GM23248 (cell line): ENCODE results near the gene KRT12.
"Not testable (repeated sequence)": the region's sequence is repeated elsewhere in the genome, so short reads cannot be mapped to it uniquely, and the experiment has no call there.

Experiments
- EZH2 ChIP-seq: fragments of 200-600 bp; sonication (generic); IDR thresholded peaks from 2 replicates; pipeline ENCODE4 v1.6.1; 2018; ENCODE audit warnings: antibody characterized with exemption, mild to moderate bottlenecking; ENCODE audit not compliant: insufficient read depth, poor library complexity, severe bottlenecking
- EZH2phosphoT487 ChIP-seq: fragments of 200-600 bp; sonication (generic); IDR thresholded peaks from 2 replicates; pipeline ENCODE4 v1.6.1; 2018; ENCODE audit warnings: antibody characterized with exemption, moderate library complexity, mild to moderate bottlenecking, low read depth; ENCODE audit not compliant: insufficient read depth

DNA sequence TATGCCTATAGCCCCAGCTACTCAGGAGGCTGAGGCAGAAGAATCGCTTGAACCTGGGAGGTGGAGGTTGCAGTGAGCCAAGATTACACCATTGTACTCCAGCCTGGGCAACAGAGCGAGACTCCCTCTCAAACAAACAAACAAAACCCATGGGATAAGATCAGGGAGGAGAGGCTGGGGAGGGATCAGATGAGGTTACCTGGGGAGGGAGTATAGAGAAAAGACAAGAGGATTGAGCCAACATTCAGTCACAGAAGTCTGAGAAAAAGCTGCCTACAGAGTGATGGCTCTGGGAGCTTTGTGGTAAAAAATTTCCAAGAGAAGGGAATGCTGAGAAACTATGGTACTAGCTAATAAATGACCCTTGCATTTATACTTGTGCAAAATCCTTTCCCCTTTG, 8.4 kb downstream of the KRT12 start:
- TF ChIP-seq EZH2, EZH2phosphoT487: not testable (repeated sequence)
